Measurements from ENCODE around the gene CARMIL1.

CARMIL1 gene

GRCh38 chr6:25623065-25623464 is 343.9 kb downstream of the CARMIL1 start:
- no peaks in the 10 kb centered on the region for H3K36me3 ChIP-seq (ENCODE audit: insufficient read depth, low read length)
- no peaks in the 10 kb centered on the region for H3K9me3 ChIP-seq (ENCODE audit: insufficient read depth, low read depth, low read length)
- H3K9me2 ChIP-seq (replicated peaks; ENCODE audit: low read depth, low read length), result no peaks in the 10 kb centered on the region
- no peaks in the 10 kb centered on the region for H3F3A ChIP-seq (ENCODE audit: low read depth)
- peaks cover 24% of the 10 kb centered on the region for H3K4me1 ChIP-seq (ENCODE audit: insufficient read depth, low read length, poor library complexity, severe bottlenecking)
- no peak overlapping the region for H3K4me2 ChIP-seq (ENCODE audit: low read depth, low read length, poor library complexity, severe bottlenecking)
- no peak overlapping the region for H3K9ac ChIP-seq (ENCODE audit: low read depth, low read length, poor library complexity, severe bottlenecking)
- H3K4me3 ChIP-seq (ENCODE audit: low read length, poor library complexity, severe bottlenecking), result no peak overlapping the region
- no peaks in the 10 kb centered on the region for H3K27me3 ChIP-seq (ENCODE audit: insufficient read depth, low read length, poor library complexity, severe bottlenecking)
- no peaks in the 10 kb centered on the region for H3K79me2 ChIP-seq (ENCODE audit: insufficient read depth, low read length)
- H4K20me1 ChIP-seq (ENCODE audit: insufficient read depth, low read length, poor library complexity, severe bottlenecking), result no peaks in the 10 kb centered on the region
- H2AFZ ChIP-seq (ENCODE audit: low read length), result no peak overlapping the region
- TF ChIP-seq EZH2phosphoT487 (IDR thresholded peaks at IDR 0.05; ENCODE audit: borderline replicate concordance) (no peak), CTCF (conservative IDR thresholded peaks at IDR 0.05; ENCODE audit: low read length) (no peak)

DNA sequence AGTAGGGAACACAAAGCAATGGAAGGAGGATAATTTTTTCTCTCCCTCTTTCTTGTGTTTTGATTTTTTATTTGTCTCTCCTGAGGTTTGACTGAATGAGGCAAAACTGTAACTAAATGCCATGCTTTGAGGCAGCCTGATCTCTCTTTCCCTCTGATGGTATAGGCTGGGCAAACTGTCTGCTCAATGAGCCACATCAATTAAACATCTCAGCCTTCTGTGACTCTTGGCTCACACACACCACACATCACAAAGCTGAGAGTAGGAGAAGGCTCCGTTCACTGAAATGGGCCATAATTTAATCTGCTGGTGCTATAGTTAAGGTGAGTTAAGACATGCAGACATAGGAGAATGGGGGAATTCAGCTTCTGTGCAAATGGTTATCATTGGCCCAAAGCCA is 344.7 kb downstream of the CARMIL1 start:
- no peak overlapping the region for H3K4me2 ChIP-seq (ENCODE audit: low read depth, low read length, poor library complexity, severe bottlenecking)
- H3K36me3 ChIP-seq (ENCODE audit: insufficient read depth, low read length), result no peaks in the 10 kb centered on the region
- no peaks in the 10 kb centered on the region for H3K9me3 ChIP-seq (ENCODE audit: insufficient read depth, low read depth, low read length)
- no peaks in the 10 kb centered on the region for H3K9me2 ChIP-seq (replicated peaks; ENCODE audit: low read depth, low read length)
- H3K4me1 ChIP-seq (ENCODE audit: insufficient read depth, low read length, poor library complexity, severe bottlenecking), result peaks cover 16% of the 10 kb centered on the region
- H3K9ac ChIP-seq (ENCODE audit: low read depth, low read length, poor library complexity, severe bottlenecking), result no peak overlapping the region
- H2AFZ ChIP-seq (ENCODE audit: low read length), result no peak overlapping the region; the same call in 1 of the 2 replicates
- no peaks in the 10 kb centered on the region for H3K79me2 ChIP-seq (ENCODE audit: insufficient read depth, low read length)
- TF ChIP-seq EZH2phosphoT487 (IDR thresholded peaks at IDR 0.05; ENCODE audit: borderline replicate concordance) (no peak), CTCF (conservative IDR thresholded peaks at IDR 0.05; ENCODE audit: low read length) (no peak)
- H4K20me1 ChIP-seq (ENCODE audit: insufficient read depth, low read length, poor library complexity, severe bottlenecking), result no peaks in the 10 kb centered on the region
- H3K4me3 ChIP-seq (ENCODE audit: low read length, poor library complexity, severe bottlenecking), result no peak overlapping the region
- H3K27me3 ChIP-seq (ENCODE audit: insufficient read depth, low read length, poor library complexity, severe bottlenecking), result no peaks in the 10 kb centered on the region
- no peaks in the 10 kb centered on the region for H3F3A ChIP-seq (ENCODE audit: low read depth)

- no peaks in the 10 kb centered on the region for H3K79me2 ChIP-seq (ENCODE audit: insufficient read depth, low read length)
- no peaks in the 10 kb centered on the region for H3F3A ChIP-seq (ENCODE audit: low read depth)
- H2AFZ ChIP-seq (ENCODE audit: low read length), result no peak overlapping the region
- H3K27me3 ChIP-seq (ENCODE audit: insufficient read depth, low read length, poor library complexity, severe bottlenecking), result no peaks in the 10 kb centered on the region
- no peaks in the 10 kb centered on the region for H3K36me3 ChIP-seq (ENCODE audit: insufficient read depth, low read length)
- TF ChIP-seq CTCF (conservative IDR thresholded peaks at IDR 0.05; ENCODE audit: low read length), result no peak
- TF ChIP-seq EZH2phosphoT487 (IDR thresholded peaks at IDR 0.05; ENCODE audit: borderline replicate concordance), result no peak
- no peaks in the 10 kb centered on the region for H3K9me3 ChIP-seq (ENCODE audit: insufficient read depth, low read depth, low read length)
- peaks cover 10% of the 10 kb centered on the region for H3K4me1 ChIP-seq (ENCODE audit: insufficient read depth, low read length, poor library complexity, severe bottlenecking)
- no peak overlapping the region for H3K9ac ChIP-seq (ENCODE audit: low read depth, low read length, poor library complexity, severe bottlenecking)
- H3K9me2 ChIP-seq (replicated peaks; ENCODE audit: low read depth, low read length), result no peaks in the 10 kb centered on the region
- H3K4me3 ChIP-seq (ENCODE audit: low read length, poor library complexity, severe bottlenecking), result no peak overlapping the region
- no peaks in the 10 kb centered on the region for H4K20me1 ChIP-seq (ENCODE audit: insufficient read depth, low read length, poor library complexity, severe bottlenecking)
- no peak overlapping the region for H3K4me2 ChIP-seq (ENCODE audit: low read depth, low read length, poor library complexity, severe bottlenecking)
Measured at GRCh38 chr6:25627001-25627400, 347.8 kb downstream of the CARMIL1 start.
